Tibial nerve (tissue), 4 donors: ENCODE measurements around the gene UBE2D1. TPM values are rescaled to one million over a fixed set of nuclear protein-coding genes. Genes with fewer than 3 reads are reported as not detected.

Experiments used
- DNase-seq, 2 donors: peaks; one replicate each; pipeline ENCODE4 v3.0.0-alpha.2; 2019; ENCODE audit warnings: low spot score in 2 of 2
- H3K27ac ChIP-seq, 4 donors: fragments of 200-600 bp; sonication (generic) in 3 of 4; one replicate each; pipeline ENCODE4 v1.5.1; 2017 to 2019; ENCODE audit warnings: mild to moderate bottlenecking in 1 of 4
- H3K27me3 ChIP-seq, 2 donors: fragments of 200-600 bp; sonication (generic) in 1 of 2; one replicate each; pipeline versions ENCODE4 v1.5.1 to v1.6.0; 2017 to 2019
- H3K36me3 ChIP-seq, 3 donors: fragments of 200-600 bp; sonication (generic); one replicate each; pipeline ENCODE4 v1.5.1; 2018 to 2019
- H3K4me1 ChIP-seq, 4 donors: fragments of 200-600 bp; sonication (generic) in 3 of 4; one replicate each; pipeline ENCODE4 v1.5.1; 2017 to 2019
- H3K4me3 ChIP-seq, 4 donors: fragments of 200-600 bp; sonication (generic) in 3 of 4; one replicate each; pipeline ENCODE4 v1.5.1; 2017 to 2019; ENCODE audit warnings: mild to moderate bottlenecking in 1 of 4, moderate library complexity in 1 of 4
- H3K9me3 ChIP-seq, 4 donors: fragments of 200-600 bp; sonication (generic) in 3 of 4; one replicate each; pipeline ENCODE4 v1.5.1; 2017 to 2019
- EP300 ChIP-seq, 2 donors: sonication (generic); formaldehyde crosslinking; IDR thresholded peaks; one replicate each; pipeline ENCODE4 v1.6.1; 2017; ENCODE audit warnings: antibody characterized with exemption in 2 of 2, mild to moderate bottlenecking in 1 of 2
- POLR2A ChIP-seq, 2 donors: fragments of 450-650 bp; IDR thresholded peaks; one replicate each; pipeline ENCODE4 v1.6.1; 2017; ENCODE audit warnings: antibody characterized with exemption in 2 of 2, mild to moderate bottlenecking in 2 of 2, moderate library complexity in 2 of 2
- WGBS, 2 donors: methylation state at CpG; one replicate each; pipeline ENCODE4 v1.1.5; 2018; 5-methylcytosine and 5-hydroxymethylcytosine counted together
- total RNA-seq, 4 donors: library from RNA; depleted of rRNA; stranded (reverse); fragments of >200 nt; gene quantifications; one replicate each; pipeline ENCODE4 v1.1.0, GENCODE V29; 2016
- TF ChIP-seq, protein P1 (sequence below), 5 experiments: fragments of 200-600 bp in 3 of 5; fragments of 450-650 bp in 2 of 5; sonication (generic) in 3 of 5; IDR thresholded peaks; one replicate each; pipeline ENCODE4 v1.5.1; 2016 to 2019; ENCODE audit warnings: antibody characterized with exemption in 5 of 5, mild to moderate bottlenecking in 3 of 5, moderate library complexity in 2 of 5

The UBE2D1 gene
- total RNA-seq, 4 donors from 2014 or later: 9.3 to 22.5 (median 12.9) TPM

DNA sequence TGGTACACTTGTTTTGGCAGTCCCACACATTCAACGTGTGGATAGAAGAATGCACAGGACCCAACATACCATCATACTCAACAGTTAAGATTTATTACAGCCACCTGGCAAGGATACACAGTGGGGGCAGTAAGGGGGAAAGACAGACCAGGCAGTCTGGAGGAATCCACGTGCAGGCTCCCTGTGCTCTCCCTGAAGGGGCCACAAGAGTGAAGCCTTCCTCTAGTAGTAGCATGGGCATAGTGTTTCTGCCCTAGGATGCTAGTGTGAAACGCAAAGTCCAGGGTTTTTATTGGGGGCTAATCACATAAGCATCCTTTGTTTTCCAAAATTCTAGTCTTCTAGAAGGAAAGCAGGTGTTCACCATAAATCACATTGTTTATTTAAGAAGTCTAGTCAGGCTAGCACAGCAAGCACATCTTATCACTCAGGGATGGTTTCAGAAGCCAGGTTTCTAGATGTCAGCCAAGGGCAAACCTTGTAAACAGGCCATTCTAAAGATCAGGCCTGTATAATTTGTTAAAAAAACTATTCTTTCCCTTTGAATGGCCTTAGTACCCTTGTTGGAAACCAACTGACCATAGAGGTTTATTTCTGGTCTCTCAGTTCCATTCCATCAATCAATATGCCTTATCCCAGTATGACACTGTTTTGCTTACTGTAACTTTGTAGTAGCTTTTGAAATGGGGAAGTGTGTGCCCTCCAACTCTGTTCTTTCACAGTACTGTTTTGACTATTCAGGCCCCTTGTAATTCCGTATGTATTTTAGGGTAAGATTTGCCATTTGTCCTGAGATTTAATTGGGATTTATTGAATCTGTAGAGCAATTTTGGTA is 38.0 kb downstream of the UBE2D1 start:
- no peak for DNase-seq
- Histone ChIP-seq H3K27me3 (no peaks in the 10 kb centered on the region), H3K4me1 (no peaks in the 10 kb centered on the region), H3K27ac (no peak overlapping the region), H3K36me3 (no peaks in the 10 kb centered on the region), H3K9me3 (no peaks in the 10 kb centered on the region), H3K4me3 (no peak overlapping the region)
- 61 to 66% methylated on average over 4 of the region's 4 CpGs for WGBS, 2 donors
- TF ChIP-seq POLR2A (IDR thresholded peaks at IDR 0.05) (no peak), EP300 (IDR thresholded peaks at IDR 0.05) (no peak)
- TF ChIP-seq, protein P1, sequence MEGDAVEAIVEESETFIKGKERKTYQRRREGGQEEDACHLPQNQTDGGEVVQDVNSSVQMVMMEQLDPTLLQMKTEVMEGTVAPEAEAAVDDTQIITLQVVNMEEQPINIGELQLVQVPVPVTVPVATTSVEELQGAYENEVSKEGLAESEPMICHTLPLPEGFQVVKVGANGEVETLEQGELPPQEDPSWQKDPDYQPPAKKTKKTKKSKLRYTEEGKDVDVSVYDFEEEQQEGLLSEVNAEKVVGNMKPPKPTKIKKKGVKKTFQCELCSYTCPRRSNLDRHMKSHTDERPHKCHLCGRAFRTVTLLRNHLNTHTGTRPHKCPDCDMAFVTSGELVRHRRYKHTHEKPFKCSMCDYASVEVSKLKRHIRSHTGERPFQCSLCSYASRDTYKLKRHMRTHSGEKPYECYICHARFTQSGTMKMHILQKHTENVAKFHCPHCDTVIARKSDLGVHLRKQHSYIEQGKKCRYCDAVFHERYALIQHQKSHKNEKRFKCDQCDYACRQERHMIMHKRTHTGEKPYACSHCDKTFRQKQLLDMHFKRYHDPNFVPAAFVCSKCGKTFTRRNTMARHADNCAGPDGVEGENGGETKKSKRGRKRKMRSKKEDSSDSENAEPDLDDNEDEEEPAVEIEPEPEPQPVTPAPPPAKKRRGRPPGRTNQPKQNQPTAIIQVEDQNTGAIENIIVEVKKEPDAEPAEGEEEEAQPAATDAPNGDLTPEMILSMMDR (IDR thresholded peaks at IDR 0.05): no peak

DNA sequence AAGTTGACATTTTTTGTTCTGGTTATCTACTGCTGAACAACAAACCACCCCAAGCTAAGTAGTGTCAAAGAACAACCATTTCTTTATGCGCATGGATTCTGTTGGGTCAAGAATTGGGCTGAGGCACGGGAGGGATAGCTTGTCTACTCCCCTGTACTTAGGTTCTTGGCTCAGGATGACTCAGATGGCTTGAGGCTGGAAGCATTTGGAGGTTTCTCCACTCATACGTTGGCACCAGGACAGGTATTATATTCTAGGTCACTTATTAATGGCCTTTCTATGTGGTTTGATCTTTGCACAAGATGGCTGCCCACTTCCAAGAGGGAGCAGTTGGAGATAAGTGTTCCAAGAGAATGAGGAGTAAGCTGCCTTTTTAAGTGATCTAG is 38.6 kb downstream of the UBE2D1 start:
- WGBS, 2 donors: 90% methylated on average over 3 of the region's 3 CpGs
- H3K4me3 ChIP-seq: no peak overlapping the region
- no peak overlapping the region for H3K27ac ChIP-seq
- no peaks in the 10 kb centered on the region for H3K36me3 ChIP-seq
- H3K9me3 ChIP-seq: no peaks in the 10 kb centered on the region
- TF ChIP-seq POLR2A (IDR thresholded peaks at IDR 0.05) (no peak), EP300 (IDR thresholded peaks at IDR 0.05) (no peak)
- TF ChIP-seq, protein P1 (IDR thresholded peaks at IDR 0.05): no peak
- no peaks in the 10 kb centered on the region for H3K4me1 ChIP-seq
- DNase-seq: no peak
- no peaks in the 10 kb centered on the region for H3K27me3 ChIP-seq

DNA sequence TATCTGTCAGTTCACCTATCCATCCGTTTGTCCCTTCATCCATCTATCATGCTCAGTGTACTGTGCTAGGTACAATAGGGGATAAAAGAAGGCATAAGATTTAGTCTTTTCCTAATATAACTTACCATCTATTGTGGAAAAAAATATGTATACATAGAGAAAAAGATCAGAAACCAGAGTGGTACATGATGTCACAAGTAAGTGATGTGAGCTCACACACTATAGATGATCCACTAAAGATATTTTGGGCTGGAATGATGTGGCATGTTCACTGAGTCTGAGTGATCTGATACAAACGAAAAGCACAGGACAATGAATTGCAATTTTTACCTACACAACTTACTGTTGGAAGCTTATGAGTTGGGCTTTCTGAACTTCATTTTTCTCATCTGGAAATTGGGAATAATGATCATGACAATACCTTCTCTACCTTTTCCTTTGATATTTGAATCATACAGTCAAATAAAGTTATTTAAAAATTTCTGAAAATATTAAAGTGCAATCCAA is 47.7 kb downstream of the UBE2D1 start:
- Histone ChIP-seq H3K27ac (no peak overlapping the region), H3K9me3 (no peaks in the 10 kb centered on the region)
- 85 to 90% methylated on average over 2 of the region's 2 CpGs for WGBS, 2 donors

DNA sequence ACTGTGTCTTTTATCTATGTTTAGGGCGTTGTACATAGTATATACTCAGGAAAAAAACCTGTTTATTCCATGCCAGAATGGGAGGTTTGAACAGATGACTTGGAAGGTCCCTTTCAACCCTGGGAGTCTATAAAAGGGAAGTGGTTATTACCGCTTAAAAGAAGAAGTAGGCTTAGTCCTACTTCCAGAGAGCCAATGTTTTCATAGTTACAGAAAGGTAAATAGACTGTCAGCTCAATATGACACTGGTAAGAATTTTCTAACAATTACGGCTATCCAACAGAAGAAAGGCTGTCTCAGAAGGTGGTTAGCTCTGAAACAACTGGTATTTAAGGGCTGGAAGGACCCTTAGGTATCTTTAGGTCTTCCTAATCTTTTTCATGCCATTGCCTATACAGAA is 49.3 kb downstream of the UBE2D1 start:
- DNase-seq: no peak
- no peaks in the 10 kb centered on the region for H3K9me3 ChIP-seq
- H3K36me3 ChIP-seq: peaks cover 0 to 16% (median 0%) of the 10 kb centered on the region in 3 donors
- H3K27ac ChIP-seq: peak overlapping the region in 3 of 4 donors; percentile 93 to 94 (median 93)
- 54 to 59% methylated on average over 3 of the region's 3 CpGs for WGBS, 2 donors
- TF ChIP-seq EP300 (IDR thresholded peaks at IDR 0.05): no peak
- TF ChIP-seq, protein P1 (IDR thresholded peaks at IDR 0.05): no peak
- no peaks in the 10 kb centered on the region for H3K27me3 ChIP-seq
- H3K4me3 ChIP-seq: peak overlapping the region; percentile 74 to 94 (median 85)
- H3K4me1 ChIP-seq: peaks cover 0 to 21% (median 7%) of the 10 kb centered on the region in 4 donors

More for the DNA sequence above, 47.7 kb downstream of the UBE2D1 start:
- TF ChIP-seq EP300 (IDR thresholded peaks at IDR 0.05) (no peak), POLR2A (IDR thresholded peaks at IDR 0.05) (no peak)
- TF ChIP-seq, protein P1 (IDR thresholded peaks at IDR 0.05): no peak
- peaks cover 0 to under 1% (median 0%) of the 10 kb centered on the region in 3 donors for H3K36me3 ChIP-seq
- DNase-seq: no peak
- H3K4me3 ChIP-seq: no peak overlapping the region
- H3K4me1 ChIP-seq: peaks cover 0 to 21% (median 7%) of the 10 kb centered on the region in 4 donors
- H3K27me3 ChIP-seq: no peaks in the 10 kb centered on the region

DNA sequence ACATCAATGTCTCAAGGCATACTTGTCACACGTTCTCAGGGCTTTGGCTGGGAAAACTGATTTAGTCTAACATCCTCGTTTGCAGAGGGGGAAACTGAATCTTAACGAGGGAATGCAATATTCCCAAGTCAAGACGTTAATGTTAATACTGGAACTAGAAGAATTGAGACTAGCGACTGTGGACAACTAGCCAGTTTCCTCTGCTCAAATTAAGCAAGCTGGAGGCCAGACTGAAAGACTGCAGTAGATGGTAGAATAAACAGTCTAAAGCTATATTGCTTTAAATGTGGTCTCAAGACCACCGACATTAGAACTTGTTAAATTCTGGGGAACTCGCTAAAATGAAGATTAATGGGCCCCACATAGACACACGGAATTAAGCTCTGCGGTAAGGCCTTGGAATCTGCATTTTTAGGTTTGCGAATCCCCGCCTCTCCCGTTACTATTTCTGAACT is 49.8 kb downstream of the UBE2D1 start:
- WGBS, 2 donors: 2 to 3% methylated on average over 12 of the region's 12 CpGs
- H3K4me1 ChIP-seq: peaks cover 0 to 24% (median 7%) of the 10 kb centered on the region in 4 donors

More for the DNA sequence above, 49.8 kb downstream of the UBE2D1 start:
- Histone ChIP-seq H3K4me3 (peak overlapping the region; percentile 74 to 94 (median 85)), H3K27me3 (no peaks in the 10 kb centered on the region), H3K9me3 (no peaks in the 10 kb centered on the region), H3K27ac (peak overlapping the region; percentile 44 to 94 (median 93)), H3K36me3 (peaks cover 0 to 20% (median 0%) of the 10 kb centered on the region in 3 donors)
- DNase-seq: no peak
- TF ChIP-seq POLR2A (IDR thresholded peaks at IDR 0.05): no peak
- TF ChIP-seq, protein P1 (IDR thresholded peaks at IDR 0.05): no peak
- no peak for TF ChIP-seq EP300 (IDR thresholded peaks at IDR 0.05)
